Airway epithelial cell (primary cell): ENCODE results near the gene JOSD2. TPM values are rescaled to one million over a fixed set of nuclear protein-coding genes. Genes with fewer than 3 reads are reported as not detected.

ENCODE experiments used
- total RNA-seq: library from RNA; depleted of rRNA; stranded (reverse); fragments of >200 nt; gene quantifications from 2 replicates; pipeline ENCODE4 v1.2.3, GENCODE V29; 2015

Gene JOSD2, protein sequence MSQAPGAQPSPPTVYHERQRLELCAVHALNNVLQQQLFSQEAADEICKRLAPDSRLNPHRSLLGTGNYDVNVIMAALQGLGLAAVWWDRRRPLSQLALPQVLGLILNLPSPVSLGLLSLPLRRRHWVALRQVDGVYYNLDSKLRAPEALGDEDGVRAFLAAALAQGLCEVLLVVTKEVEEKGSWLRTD
- total RNA-seq = 30.2 and 39.1 TPM in 2 replicates

DNA sequence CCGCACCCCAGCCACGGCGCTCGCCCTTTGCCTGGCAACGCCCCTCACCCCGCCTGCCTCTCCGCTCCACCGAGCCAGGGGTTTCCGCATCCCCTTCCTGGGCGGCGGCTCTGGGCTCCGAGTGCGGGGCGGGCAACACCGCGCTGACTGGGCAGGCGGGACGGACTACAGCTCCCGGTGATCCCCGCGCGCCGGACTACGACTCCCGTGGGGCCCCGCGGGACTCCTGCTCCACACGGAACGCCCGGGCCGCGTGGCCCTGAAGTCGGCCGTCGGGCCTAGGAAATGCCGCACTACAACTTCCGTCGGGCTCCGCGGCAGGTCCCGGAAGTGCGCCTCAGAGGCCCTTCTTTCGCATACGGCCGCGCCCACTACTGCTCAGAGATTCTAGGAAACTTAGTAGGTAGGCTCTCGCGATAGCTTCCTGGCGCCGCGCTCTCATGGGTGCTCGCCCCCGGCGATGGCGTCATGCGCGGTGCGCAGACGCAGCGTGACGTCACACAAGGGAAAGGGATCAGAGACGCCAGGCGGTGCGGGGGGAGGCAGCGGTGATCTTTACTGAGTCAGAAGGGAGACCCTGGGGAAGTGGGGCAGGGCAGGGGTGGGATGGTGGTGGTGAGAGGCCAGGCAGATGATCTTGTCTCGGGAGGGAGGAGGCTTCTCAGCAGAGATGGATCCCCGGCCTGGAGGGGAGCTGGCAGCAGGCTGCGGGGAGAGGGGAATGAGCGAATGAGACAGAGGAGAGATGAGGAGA is at the start of gene JOSD2:
TSS of gene JOSD2 (minus strand) at position 123 of the 754 bp plus-strand sequence. CDS start 760 bp downstream, outside the sequence.

DNA sequence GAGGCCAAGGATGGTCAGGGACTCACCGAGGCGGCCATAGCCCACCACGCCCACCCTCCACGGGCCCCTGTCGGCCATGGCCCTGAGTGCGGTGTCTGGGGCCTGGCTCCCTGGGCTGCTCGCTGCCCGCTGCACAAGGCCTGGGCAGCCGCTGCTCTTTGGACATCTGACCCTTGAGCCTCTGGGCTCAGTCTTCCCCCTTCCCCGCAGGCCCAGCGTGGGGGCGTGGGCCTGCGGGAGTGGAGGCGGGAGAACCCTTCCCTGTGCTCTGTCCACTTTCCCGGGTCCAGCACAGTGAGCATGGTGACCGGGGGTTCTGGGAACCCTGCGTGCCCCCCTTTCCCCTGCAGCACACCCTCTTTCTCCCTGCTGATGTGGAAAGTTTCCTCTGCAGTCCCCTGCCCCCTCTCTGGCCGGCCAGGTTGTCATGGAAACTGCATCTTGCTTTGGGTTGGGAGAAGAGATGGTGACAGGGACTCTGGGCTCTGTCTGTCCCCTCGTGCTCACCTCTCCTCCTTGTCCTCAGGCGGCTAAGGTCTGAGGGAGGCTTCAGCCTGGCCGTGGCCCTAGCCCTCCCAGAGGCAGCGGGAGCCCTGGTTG is 2.9 kb upstream of the JOSD2 start, which contains the start of gene ASPDH:
TSS of gene ASPDH (minus strand) at position 168 of the 600 bp plus-strand sequence. CDS start at position 78, 90 bp downstream.

DNA sequence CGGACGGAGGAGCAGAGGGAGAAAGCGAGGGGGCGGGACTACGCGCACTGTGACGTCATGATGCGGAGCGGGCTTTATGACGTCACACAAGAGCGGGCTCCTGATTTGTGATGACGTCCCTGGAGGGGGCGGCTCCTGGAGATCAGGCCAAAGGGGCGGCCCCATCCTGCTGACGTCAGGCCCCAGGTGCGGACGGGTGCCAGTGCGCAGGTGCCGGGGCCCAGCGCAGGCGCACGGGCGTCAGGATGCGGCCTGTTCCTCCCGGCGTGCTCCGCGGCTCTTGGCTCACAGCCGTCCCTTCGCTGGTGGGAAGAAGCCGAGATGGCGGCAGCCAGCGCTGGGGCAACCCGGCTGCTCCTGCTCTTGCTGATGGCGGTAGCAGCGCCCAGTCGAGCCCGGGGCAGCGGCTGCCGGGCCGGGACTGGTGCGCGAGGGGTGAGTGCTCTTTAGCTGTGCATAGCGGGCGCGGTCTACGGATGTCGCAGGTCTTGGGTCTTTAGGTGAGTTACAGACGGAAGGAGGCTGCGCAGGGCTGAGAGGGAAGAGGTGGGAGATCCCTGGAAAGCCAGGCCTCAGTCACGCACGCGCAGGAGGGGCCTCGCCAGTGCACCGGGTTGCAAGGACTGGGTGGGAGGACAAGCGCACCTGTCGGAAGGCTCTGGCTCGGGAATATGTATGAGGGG is 34.6 kb downstream of the JOSD2 start, which contains the start of the genes EMC10 and GARIN5A:
TSS of gene EMC10 (plus strand) at position 284 of the 683 bp plus-strand sequence. CDS start at position 322, 38 bp downstream.
TSS of gene GARIN5A (minus strand) at position 625 of the 683 bp plus-strand sequence. CDS start at position 165, 460 bp downstream.

Other genes starting within 250 kb of the JOSD2 start
- 0.14 TPM in 2 replicates for gene KCNC3, start 181.8 kb downstream of the JOSD2 start, total RNA-seq
- 0.56 and 1.1 TPM in 2 replicates for gene NAPSA, start 145.6 kb downstream of the JOSD2 start, total RNA-seq
- 54.0 and 64.3 TPM in 2 replicates for gene NR1H2, start 134.7 kb downstream of the JOSD2 start, total RNA-seq
- 52.4 and 60.2 TPM in 2 replicates for gene POLD1, start 126.8 kb downstream of the JOSD2 start, total RNA-seq
- gene SPIB, start 92.3 kb downstream of the JOSD2 start, total RNA-seq = not detected in 2 replicates
- not detected in 2 replicates for gene MYBPC2, start 78.3 kb downstream of the JOSD2 start, total RNA-seq
- gene EMC10, start 34.7 kb downstream of the JOSD2 start, total RNA-seq = 59.8 and 84.2 TPM in 2 replicates
- gene GARIN5A, start 34.3 kb downstream of the JOSD2 start, total RNA-seq = 1.5 TPM in 1 of 2 replicates, not detected in the other
- gene ASPDH, start 2.7 kb upstream of the JOSD2 start, total RNA-seq = not detected in 2 replicates
- gene LRRC4B, start 57.2 kb upstream of the JOSD2 start, total RNA-seq = 0.07 TPM in 1 of 2 replicates, not detected in the other
- not detected in 2 replicates for gene SYT3, start 128.7 kb upstream of the JOSD2 start, total RNA-seq
- not detected in 2 replicates for gene C19orf81, start 138.3 kb upstream of the JOSD2 start, total RNA-seq
- 0.35 TPM in 1 of 2 replicates, not detected in the other for gene SHANK1, start 208.6 kb upstream of the JOSD2 start, total RNA-seq
- 3.7 and 4.9 TPM in 2 replicates for gene CLEC11A, start 212.2 kb upstream of the JOSD2 start, total RNA-seq